Coronary artery (tissue), 2 donors: ENCODE results near the gene FBXL16.

ENCODE experiments used
- DNase-seq: peaks from one replicate; pipeline ENCODE4 v3.0.0-alpha.2; 2017; ENCODE audit warnings: low spot score
- H3K27ac ChIP-seq, 2 donors: fragments of 200-600 bp; sonication (generic); one replicate each; pipeline ENCODE4 v1.5.1; 2016 to 2019
- H3K4me3 ChIP-seq: fragments of 200-600 bp; sonication (generic); 2 replicates; pipeline ENCODE4 v1.5.1; 2016; ENCODE audit warnings: mild to moderate bottlenecking, moderate library complexity
- TF ChIP-seq, protein P1 (sequence below): fragments of 200-600 bp; sonication (generic); IDR thresholded peaks from one replicate; pipeline ENCODE4 v1.5.1; 2019; ENCODE audit warnings: antibody characterized with exemption

The FBXL16 gene

DNA sequence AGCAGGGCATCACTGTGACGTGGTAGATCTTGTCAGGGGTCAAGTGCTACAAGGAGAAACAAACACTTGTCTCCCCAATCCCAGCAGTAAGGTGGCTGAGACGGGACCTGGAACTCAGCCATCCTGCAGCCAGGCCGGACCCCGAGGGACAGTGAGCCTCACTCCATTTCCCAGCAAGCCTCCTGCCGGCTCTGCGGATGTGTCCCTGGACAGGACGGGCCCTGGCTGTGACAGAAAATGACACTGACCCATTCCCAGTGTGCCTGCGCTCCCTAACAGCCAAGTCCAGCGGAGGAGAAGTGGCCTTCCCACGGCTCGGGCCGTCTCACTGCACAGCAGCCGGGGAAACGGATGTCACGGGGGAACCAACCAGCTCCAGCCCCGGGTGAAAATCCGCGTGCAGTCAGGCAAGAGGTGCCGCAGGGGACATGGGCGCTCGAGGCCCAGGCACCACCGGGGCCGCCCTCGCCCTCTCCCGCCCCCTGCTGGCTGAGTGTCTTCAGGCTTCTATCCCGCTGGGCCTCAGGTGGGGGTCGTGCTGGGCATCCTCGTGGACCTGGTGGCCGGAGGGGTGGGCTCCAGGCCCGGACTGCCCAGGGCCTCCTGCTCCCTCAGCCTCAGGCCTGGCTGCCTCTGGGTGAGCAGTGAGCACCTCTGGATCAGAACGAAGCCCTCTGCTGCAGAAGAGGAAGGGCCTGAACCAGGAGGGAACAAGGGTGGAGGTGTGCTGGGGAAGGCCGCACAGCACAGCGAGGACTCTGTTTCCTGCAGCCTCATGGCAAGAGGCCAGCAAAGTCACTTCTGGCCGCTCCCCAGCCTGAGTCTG is 28.0 kb upstream of the FBXL16 start:
- TF ChIP-seq, protein P1, sequence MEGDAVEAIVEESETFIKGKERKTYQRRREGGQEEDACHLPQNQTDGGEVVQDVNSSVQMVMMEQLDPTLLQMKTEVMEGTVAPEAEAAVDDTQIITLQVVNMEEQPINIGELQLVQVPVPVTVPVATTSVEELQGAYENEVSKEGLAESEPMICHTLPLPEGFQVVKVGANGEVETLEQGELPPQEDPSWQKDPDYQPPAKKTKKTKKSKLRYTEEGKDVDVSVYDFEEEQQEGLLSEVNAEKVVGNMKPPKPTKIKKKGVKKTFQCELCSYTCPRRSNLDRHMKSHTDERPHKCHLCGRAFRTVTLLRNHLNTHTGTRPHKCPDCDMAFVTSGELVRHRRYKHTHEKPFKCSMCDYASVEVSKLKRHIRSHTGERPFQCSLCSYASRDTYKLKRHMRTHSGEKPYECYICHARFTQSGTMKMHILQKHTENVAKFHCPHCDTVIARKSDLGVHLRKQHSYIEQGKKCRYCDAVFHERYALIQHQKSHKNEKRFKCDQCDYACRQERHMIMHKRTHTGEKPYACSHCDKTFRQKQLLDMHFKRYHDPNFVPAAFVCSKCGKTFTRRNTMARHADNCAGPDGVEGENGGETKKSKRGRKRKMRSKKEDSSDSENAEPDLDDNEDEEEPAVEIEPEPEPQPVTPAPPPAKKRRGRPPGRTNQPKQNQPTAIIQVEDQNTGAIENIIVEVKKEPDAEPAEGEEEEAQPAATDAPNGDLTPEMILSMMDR = no peak
- DNase-seq = no peak
- no peak overlapping the region for H3K27ac ChIP-seq
- H3K4me3 ChIP-seq = no peak overlapping the region

DNA sequence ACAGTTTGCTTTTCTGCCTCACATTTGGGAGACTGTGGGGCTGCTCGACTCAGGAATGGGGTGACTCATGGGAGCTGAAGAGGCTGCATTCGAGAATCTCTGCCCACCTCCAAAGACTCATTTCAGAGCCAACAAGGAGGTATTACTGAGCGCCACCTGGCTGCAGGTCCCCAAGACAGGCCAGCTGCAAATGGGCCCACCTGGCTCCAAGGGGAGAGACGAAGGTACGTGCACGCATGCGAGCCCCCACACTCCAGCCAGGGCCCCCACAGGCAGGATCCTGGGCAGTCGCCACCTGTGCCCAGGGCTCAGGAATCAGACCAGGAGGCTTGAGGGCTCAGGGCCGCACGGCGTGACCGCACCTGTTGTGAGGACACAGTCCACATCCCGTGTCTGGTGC is 27.3 kb upstream of the FBXL16 start:
- no peak overlapping the region for H3K27ac ChIP-seq
- H3K4me3 ChIP-seq = no peak overlapping the region
- DNase-seq = no peak
- TF ChIP-seq, protein P1 = no peak

DNA sequence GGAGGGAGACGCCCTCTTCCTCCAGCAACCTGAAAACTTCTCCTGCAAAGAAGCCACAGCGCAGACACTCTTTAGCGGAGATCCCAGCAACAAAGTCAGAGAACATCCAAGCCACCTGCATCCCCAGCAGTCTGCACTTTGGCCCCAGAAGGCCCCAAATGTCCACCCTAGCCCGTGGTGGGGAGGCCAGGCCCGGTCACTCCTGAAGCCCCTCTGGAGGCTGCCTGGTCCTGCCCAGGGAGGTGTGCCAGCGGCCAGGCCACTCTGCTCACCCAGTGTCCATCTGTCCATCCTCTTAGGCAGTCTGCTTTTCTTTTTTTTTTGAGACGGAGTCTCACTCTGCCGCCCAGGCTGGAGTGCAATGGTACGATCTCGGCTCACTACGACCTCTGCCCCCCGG is 26.7 kb upstream of the FBXL16 start:
- H3K4me3 ChIP-seq = no peak overlapping the region
- TF ChIP-seq, protein P1 = no peak
- no peak for DNase-seq
- H3K27ac ChIP-seq = no peak overlapping the region

DNA sequence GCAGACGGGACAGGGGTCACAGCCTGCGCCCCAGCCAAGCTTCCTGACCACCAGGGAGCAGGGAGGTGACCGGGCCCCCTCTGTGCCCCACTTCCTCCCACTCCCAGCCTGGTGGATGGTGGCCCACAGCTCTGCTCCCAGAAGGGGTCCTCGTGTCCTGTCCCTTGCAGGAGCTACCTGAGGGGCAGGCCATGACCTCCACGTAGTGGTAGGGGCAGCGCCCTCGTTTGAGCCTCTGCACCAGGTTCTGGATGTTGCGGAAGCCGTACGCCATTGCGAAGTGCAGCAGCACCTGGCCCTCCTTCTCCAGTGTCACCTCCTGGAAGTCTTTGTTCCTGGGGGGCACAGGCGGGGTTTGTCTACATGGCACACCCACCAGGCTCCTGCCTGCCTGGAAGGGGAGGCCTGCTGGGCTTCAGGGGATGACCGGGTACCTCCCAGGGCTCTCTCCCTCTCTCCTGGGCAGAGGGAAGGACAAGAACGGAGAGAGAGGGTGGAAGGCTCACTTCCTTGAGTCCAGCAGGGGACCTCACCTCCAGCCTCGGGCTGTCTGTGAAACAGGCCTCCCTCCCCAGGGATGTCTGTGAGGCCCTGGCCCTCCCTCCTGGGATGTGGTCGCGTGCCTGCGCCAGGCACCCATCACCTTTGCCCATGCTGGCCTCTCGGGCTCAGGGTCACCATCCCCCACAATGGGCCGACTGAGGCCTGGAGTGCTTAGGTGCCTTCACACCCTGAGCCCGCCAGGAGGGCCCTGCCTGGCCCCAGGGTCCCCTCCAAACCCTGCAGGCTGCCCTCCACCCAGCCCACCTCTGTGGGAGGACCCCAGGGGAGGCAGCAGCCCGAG is 25.3 kb upstream of the FBXL16 start:
- no peak overlapping the region for H3K4me3 ChIP-seq
- no peak for DNase-seq
- TF ChIP-seq, protein P1 = no peak
- no peak overlapping the region for H3K27ac ChIP-seq

DNA sequence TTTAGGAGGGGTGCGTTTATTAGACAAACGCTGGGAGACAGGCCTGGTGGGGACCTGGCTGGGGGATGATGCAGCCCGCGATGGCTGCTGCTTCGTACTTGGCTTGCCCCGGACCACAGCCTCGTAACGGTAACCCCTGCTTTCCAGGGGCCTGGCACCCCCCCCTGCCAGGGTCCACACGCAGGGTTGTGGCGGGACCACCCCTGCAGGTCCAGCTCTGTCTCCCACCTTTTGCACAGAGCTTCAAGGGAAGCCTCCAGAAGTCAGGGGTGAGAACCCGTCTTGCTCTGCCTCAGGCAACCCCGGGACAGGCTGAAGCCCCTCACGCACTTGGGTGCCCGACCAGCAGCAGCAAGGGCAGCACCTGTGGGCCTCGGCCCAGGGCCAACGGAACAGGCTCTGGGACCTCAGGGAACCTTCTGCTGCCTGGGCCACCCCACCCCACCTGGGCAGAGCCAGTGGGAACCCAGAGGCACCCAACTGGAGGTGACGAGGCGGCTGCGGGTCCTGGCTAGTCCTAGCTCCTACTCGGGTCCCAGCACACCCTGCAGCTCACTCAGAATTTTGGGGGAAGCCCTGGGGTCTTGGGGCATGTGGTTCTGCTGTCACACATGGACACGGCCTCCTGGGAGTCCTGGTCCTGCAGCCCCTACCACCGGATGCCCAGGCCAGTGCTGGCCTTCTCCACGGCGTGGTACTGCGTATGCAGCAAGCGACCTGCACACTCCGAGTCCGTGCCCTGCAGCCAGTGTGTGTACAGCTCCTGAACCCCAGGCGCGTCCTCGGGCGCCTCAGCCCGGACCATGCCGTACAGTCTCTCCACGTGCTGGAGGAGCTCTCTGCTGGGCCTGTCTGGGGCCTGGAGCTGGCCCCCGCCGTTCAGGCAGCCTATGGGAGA is 24.4 kb upstream of the FBXL16 start:
- Histone ChIP-seq H3K4me3 (no peak overlapping the region), H3K27ac (no peak overlapping the region)
- TF ChIP-seq, protein P1 = no peak
- DNase-seq = no peak

DNA sequence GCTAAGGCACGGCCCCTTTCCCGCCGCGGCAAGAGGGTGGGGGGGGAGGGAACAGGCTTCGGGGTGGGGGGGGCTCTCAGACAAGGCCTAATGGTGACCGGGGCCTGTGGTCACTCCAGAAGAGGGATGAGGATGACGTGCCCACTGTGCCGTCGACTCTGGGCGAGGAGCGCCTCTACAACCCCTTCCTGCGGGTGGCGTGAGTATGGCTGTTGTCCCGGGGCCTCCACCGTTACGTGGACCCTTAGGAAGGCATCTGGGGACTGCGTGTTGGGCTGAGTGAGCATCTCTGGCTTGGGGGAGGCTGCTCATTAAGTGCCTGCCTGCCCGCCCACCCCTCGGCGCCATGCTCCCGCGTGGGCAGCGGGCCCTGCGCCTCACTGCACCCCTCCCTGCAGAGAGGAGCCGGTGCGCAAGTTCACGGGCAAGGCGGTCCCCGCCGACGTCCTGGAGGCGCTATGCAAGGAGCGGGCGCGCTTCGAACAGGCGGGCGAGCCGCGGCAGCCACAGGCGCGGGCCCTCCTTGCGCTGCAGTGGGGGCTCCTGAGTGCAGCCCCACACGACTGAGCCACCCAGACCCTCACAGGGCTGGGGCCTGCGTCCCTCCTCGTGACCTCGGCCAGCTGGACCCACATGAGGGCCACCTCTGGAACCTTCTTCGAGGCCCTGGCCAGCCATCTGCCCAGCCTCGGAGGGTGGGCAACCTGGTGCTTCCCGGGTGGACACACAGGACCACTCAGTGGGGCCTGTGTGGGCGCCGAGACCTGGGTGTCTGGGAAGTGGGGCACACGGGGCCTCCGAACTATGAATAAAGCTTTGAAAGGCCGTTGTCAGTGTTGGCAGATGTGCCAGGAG is 23.5 kb upstream of the FBXL16 start:
- Histone ChIP-seq H3K27ac (no peak overlapping the region), H3K4me3 (peak overlapping the region; percentile 72)
- no peak for DNase-seq
- TF ChIP-seq, protein P1 = no peak
